GM23248 (cell line): Measurements from ENCODE around the gene TBC1D22A. TPM values are rescaled to one million over a fixed set of nuclear protein-coding genes. Genes with fewer than 3 reads are reported as not detected.
"Not testable (repeated sequence)": the region's sequence is repeated elsewhere in the genome, so short reads cannot be mapped to it uniquely, and the experiment has no call there.

Experiments
- DNase-seq: peaks from one replicate; pipeline ENCODE4 v3.0.0-alpha.2; 2015
- H2AFZ ChIP-seq: fragments of 200-600 bp; sonication (generic); 2 replicates; pipeline ENCODE4 v1.6.1; 2016; ENCODE audit warnings: antibody characterized with exemption
- H3F3A ChIP-seq: fragments of 200-600 bp; sonication (generic); 2 replicates; pipeline ENCODE4 v1.6.1; 2016; ENCODE audit warnings: mild to moderate bottlenecking, antibody characterized with exemption, mixed run types; ENCODE audit not compliant: insufficient read depth
- H3K27ac ChIP-seq: fragments of 200-600 bp; sonication (generic); 2 replicates; pipeline ENCODE4 v1.5.1; 2016; ENCODE audit warnings: mild to moderate bottlenecking
- H3K27me3 ChIP-seq: fragments of 200-600 bp; sonication (generic); replicated peaks from 2 replicates; pipeline ENCODE4 v1.6.1; 2016; ENCODE audit warnings: mild to moderate bottlenecking; ENCODE audit not compliant: insufficient read depth
- H3K36me3 ChIP-seq: fragments of 200-600 bp; sonication (generic); 2 replicates; pipeline ENCODE4 v1.6.1; 2016; ENCODE audit warnings: low read depth, mild to moderate bottlenecking
- H3K4me1 ChIP-seq: fragments of 200-600 bp; sonication (generic); 2 replicates; pipeline ENCODE4 v1.6.1; 2016; ENCODE audit warnings: mild to moderate bottlenecking; ENCODE audit not compliant: insufficient read depth
- H3K4me2 ChIP-seq: fragments of 200-600 bp; sonication (generic); one replicate; pipeline ENCODE4 v1.6.1; 2016; ENCODE audit warnings: mild to moderate bottlenecking; ENCODE audit not compliant: unreplicated experiment
- H3K4me3 ChIP-seq: fragments of 200-600 bp; sonication (generic); 2 replicates; pipeline ENCODE4 v1.5.1; 2016; ENCODE audit warnings: mild to moderate bottlenecking
- H3K79me2 ChIP-seq: fragments of 200-600 bp; sonication (generic); 2 replicates; pipeline ENCODE4 v1.6.1; 2016; ENCODE audit warnings: mild to moderate bottlenecking; ENCODE audit not compliant: insufficient read depth
- H3K9ac ChIP-seq: fragments of 200-600 bp; sonication (generic); 2 replicates; pipeline ENCODE4 v1.6.1; 2016; ENCODE audit warnings: mild to moderate bottlenecking
- H3K9me2 ChIP-seq: fragments of 200-600 bp; sonication (generic); 2 replicates; pipeline ENCODE4 v1.6.1; 2016; ENCODE audit warnings: mixed run types, mild to moderate bottlenecking, moderate library complexity; ENCODE audit not compliant: insufficient read depth
- H3K9me3 ChIP-seq: fragments of 200-600 bp; sonication (generic); one replicate; pipeline ENCODE4 v1.6.1; 2017; ENCODE audit warnings: low read depth
- H4K20me1 ChIP-seq: fragments of 200-600 bp; sonication (generic); 2 replicates; pipeline ENCODE4 v1.6.0; 2016; ENCODE audit not compliant: insufficient read depth
- EZH2 ChIP-seq: fragments of 200-600 bp; sonication (generic); IDR thresholded peaks from 2 replicates; pipeline ENCODE4 v1.6.1; 2018; ENCODE audit warnings: antibody characterized with exemption, mild to moderate bottlenecking; ENCODE audit not compliant: insufficient read depth, poor library complexity, severe bottlenecking
- EZH2phosphoT487 ChIP-seq: fragments of 200-600 bp; sonication (generic); IDR thresholded peaks from 2 replicates; pipeline ENCODE4 v1.6.1; 2018; ENCODE audit warnings: antibody characterized with exemption, moderate library complexity, mild to moderate bottlenecking, low read depth; ENCODE audit not compliant: insufficient read depth
- WGBS, 2 experiments: methylation state at CpG; one replicate each; pipeline ENCODE4 v1.1.6; 2015 to 2017; ENCODE audit warnings: low lambda C conversion rate in 2 of 2, low coverage in 1 of 2; ENCODE audit errors: missing lambda C conversion rate in 2 of 2; 5-methylcytosine and 5-hydroxymethylcytosine counted together
- in situ Hi-C: fragments of 300-500 bp; cut with MboI; formaldehyde crosslinking; loops from 2 replicates; pipeline ENCODE4 v1.15.0; 2020
- polyA plus RNA-seq: library from polyadenylated mRNA; unstranded; fragments of >200 nt; fragmentation: Nextera tagmentation; extraction: Ambion mirVana; gene quantifications from 2 replicates; pipeline ENCODE4 v1.2.1, GENCODE V29; 2016
- total RNA-seq: library from RNA; depleted of rRNA; stranded (reverse); fragments of >200 nt; shearing (Covaris generic); gene quantifications from 2 replicates; pipeline ENCODE4 v1.2.3, GENCODE V29; 2014

TBC1D22A gene
- total and polyA plus RNA-seq, 2 experiments from 2014 or later, result 12.3 to 16.9 TPM

DNA sequence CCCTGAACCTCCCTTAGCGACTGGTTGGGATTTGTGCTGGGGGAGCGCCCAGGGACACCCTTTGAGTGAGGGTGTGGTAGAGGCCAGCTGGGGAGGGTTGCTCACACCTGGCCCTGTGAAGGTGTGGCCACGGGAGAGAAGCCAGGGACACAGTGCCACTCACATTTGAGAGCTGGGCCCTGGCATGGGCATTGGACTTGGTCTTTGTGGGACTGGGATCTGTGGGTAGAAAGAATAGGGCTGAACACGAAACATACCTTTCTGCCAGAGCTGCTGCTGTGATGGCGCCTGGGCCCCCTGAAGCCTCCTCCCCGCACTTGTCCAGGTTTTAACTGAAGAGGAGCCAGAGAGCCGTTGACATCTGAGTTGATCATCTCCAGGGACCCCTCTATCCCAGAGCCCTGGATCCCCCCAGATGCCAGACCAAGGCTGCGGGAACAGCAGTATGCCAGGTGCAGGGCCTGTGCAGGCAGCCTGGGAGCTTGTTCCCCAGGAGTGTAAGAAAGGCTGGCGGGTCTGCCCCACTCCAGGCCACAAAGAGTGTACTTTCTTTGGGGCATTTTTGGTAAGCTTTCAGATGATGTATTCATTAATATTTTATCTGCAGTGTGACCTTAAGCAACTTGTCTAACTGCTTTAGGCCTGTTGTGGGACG, 284.1 kb downstream of the TBC1D22A start:
- Histone ChIP-seq H3K36me3 (no peaks in the 10 kb centered on the region), H2AFZ (no peak overlapping the region), H3F3A (no peaks in the 10 kb centered on the region), H3K4me3 (no peak overlapping the region), H4K20me1 (no peaks in the 10 kb centered on the region), H3K27ac (no peak overlapping the region), H3K9me2 (no peaks in the 10 kb centered on the region), H3K27me3 (no peaks in the 10 kb centered on the region), H3K4me1 (no peaks in the 10 kb centered on the region), H3K4me2 (no peak overlapping the region), H3K9me3 (no peaks in the 10 kb centered on the region), H3K79me2 (no peaks in the 10 kb centered on the region), H3K9ac (no peak overlapping the region)
- DNase-seq, result no peak
- TF ChIP-seq EZH2 (no peak), EZH2phosphoT487 (no peak)
- 73 to 76% methylated on average over 10 of the region's 10 CpGs for WGBS, 2 experiments
- in situ Hi-C loops, result no loop called here

DNA sequence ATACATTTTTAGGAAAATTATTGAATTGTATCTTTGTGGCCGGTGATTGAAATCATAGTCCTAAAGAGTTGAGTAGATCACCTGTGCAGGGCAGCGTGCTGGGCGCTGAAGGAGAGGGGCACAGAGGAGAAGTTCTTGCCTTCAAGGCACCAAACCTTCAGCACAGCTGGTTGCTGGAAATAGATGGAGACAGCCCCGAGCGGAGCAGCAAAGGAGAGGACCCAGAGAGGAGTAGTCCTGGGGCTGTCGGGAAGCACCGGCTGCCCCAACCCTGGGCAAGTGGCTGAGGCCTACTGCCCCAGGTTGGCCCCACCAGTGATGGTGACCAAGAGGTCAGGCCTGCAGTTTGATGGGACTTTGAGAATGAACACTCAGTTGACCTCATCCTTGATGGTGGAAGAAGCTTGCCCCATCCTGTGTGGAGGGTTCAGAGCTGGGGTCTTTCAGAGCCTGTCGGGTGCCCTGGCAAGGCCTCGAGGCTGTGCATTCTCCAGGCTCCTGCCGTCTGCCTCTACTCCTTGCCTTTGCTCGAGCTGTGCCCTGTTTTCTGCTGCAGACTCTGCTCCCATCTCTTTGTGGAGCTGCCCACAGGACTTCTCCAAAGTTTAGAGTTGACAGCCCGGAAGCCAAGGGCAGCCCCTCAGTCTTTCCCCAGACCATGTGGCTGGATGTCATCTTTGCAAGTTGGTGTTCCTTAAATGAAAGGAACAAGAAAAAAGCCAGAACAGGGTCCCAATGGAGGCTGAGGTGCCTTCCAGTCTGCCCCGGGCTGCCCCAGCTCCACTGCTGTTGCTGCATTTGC, 285.1 kb downstream of the TBC1D22A start:
- H3K9me3 ChIP-seq, result no peaks in the 10 kb centered on the region
- 97 to 99% methylated on average over 13 of the region's 13 CpGs for WGBS, 2 experiments
- H3K79me2 ChIP-seq, result no peaks in the 10 kb centered on the region
- H3K9ac ChIP-seq, result no peak overlapping the region
- no peak overlapping the region for H3K4me2 ChIP-seq
- no peaks in the 10 kb centered on the region for H3K27me3 ChIP-seq
- no peaks in the 10 kb centered on the region for H3K9me2 ChIP-seq
- no peak for DNase-seq
- H3K27ac ChIP-seq, result no peak overlapping the region
- no peaks in the 10 kb centered on the region for H3K4me1 ChIP-seq
- in situ Hi-C loops, result no loop called here
- TF ChIP-seq EZH2 (no peak), EZH2phosphoT487 (no peak)
- H2AFZ ChIP-seq, result no peak overlapping the region
- no peaks in the 10 kb centered on the region for H3K36me3 ChIP-seq
- no peaks in the 10 kb centered on the region for H3F3A ChIP-seq
- no peak overlapping the region for H3K4me3 ChIP-seq
- no peaks in the 10 kb centered on the region for H4K20me1 ChIP-seq

DNA sequence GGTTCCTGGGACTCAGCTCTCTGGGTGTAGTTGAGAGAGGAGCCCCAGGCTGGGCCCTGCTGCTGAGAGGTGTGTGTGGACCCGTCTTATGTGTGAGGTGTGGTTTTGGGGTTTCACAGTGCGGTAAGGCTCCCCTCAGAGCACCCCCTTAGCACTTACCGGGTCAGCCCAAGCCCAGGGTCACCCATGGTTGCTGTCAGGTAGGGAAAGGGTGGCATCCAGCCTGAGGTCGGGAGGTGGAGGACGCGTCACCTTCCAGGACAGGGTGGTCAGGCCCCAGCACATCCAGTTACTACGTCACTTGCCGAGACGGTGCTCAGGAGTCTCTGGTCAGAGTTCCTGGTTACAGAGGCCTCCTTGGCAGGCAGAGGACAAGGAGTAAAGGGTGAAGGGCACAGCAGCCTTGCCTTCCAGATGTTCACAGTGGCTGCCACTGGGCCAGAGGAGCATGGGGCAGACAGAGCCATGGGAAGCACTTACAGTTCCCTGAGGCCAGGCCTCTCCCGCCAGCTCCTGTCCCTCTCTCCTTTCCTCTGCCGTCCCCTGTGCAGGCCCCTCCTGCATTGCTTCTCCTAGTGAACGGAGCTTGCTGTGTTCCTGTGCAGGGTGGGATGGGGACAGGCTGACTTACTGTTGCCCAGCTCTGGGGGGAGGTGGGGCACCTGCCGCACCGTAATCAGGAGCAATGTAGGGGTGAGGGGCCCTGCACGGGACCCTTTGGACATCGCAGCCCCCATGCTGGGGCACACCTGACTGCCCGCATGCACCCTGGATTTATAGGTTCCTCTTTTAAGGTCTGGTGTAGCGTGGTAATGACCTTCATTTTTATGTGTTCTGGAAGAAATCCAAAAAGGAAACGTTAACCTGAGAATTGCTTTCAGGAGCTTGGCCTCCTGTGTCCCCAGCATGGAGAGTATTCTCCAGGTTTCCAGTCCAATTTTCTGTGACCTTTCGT, 285.9 kb downstream of the TBC1D22A start:
- Histone ChIP-seq H4K20me1 (no peaks in the 10 kb centered on the region), H3K9me2 (no peaks in the 10 kb centered on the region), H3K4me3 (no peak overlapping the region), H3K27me3 (no peaks in the 10 kb centered on the region), H3K4me2 (no peak overlapping the region), H3K79me2 (no peaks in the 10 kb centered on the region), H3K9me3 (no peaks in the 10 kb centered on the region), H3K4me1 (no peaks in the 10 kb centered on the region), H3K36me3 (no peaks in the 10 kb centered on the region), H3K27ac (no peak overlapping the region), H3K9ac (no peak overlapping the region), H2AFZ (no peak overlapping the region), H3F3A (no peaks in the 10 kb centered on the region)
- 89 to 93% methylated on average over 20 of the region's 20 CpGs for WGBS, 2 experiments
- TF ChIP-seq EZH2 (no peak), EZH2phosphoT487 (no peak)
- in situ Hi-C loops, result no loop called here
- DNase-seq, result no peak

DNA sequence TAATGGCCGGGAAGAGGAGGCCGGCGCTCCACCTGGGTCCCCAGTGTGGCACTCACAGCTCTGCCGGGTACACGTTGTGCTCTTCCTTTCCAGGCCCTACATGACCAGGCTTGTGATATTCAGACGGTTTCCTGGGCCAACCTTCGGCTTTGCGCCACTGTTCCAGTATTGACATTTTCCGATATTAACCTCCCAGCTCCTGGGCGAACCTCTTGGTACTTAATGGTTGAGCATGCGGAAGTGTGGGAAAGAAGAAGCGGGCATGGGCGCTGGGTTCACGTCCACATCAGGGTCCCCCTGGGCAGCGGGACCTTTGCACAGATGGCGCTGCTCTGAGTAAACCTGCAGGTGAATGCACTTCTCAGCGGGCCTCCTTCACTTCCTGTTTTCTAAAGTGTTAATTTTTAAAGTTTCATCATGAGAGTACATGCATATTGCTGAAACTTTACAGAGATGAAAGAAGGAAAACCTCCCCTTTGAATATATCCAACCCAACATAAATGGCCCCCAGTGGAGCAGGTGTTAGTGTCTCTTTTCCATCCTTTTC, 286.7 kb downstream of the TBC1D22A start:
- Histone ChIP-seq H3K4me1 (no peaks in the 10 kb centered on the region), H3K9me2 (no peaks in the 10 kb centered on the region), H3F3A (no peaks in the 10 kb centered on the region), H3K27me3 (no peaks in the 10 kb centered on the region), H3K27ac (no peak overlapping the region), H3K4me2 (no peak overlapping the region), H4K20me1 (no peaks in the 10 kb centered on the region), H3K9me3 (no peaks in the 10 kb centered on the region), H2AFZ (no peak overlapping the region), H3K36me3 (no peaks in the 10 kb centered on the region), H3K4me3 (no peak overlapping the region), H3K9ac (no peak overlapping the region), H3K79me2 (no peaks in the 10 kb centered on the region)
- WGBS, 2 experiments, result 94 to 97% methylated on average over 17 of the region's 17 CpGs
- no peak for DNase-seq
- in situ Hi-C loops, result no loop called here
- TF ChIP-seq EZH2phosphoT487 (no peak), EZH2 (no peak)

DNA sequence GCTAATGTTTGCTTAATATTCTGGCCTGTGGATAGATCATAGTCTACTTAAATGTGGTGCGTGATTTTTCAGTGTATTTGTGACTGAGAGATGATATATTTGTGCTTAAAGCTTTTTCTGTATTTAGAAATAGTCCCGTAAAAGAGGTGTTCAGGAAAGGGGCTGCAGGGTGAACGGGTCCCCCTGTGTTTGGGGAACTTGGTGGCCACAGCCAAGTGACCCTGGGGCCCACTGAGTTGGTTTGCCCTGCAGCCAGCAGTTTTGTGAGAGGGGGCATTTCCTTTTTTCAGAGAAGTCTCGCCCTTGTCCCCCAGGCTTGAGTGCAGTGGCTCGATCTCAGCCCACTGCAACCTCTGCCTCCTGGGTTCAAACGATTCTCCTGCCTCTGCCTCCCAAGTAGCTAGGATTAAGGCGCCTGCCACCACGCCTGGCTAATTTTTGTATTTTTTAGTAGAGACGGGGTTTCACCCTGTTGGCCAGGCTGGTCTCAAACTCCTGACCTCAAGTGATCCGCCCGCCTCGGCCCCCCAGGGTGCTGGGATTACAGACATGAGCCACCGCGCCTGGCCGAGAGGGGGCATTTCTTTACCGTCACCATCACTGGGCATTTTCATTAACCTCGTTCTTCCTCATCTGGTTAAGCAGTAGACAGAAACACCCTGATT, 287.4 kb downstream of the TBC1D22A start:
- in situ Hi-C loops, H3K4me3 ChIP-seq, H3K79me2 ChIP-seq, H3K4me2 ChIP-seq, H3K9me3 ChIP-seq, H3K4me1 ChIP-seq, DNase-seq, H3K9me2 ChIP-seq, H2AFZ ChIP-seq, H4K20me1 ChIP-seq, H3F3A ChIP-seq, H3K27ac ChIP-seq, H3K9ac ChIP-seq, H3K36me3 ChIP-seq, H3K27me3 ChIP-seq: not testable (repeated sequence)
- WGBS, 2 experiments, result 96 to 98% methylated on average over 17 of the region's 17 CpGs
